Stomach (tissue), 4 donors: ENCODE measurements around the gene TCF7L1.

ENCODE experiments used
- CTCF ChIP-seq, 7 experiments: fragments of 450-650 bp in 4 of 7; fragments of 200-600 bp in 3 of 7; sonication (generic) in 3 of 7; IDR thresholded peaks; one replicate each; pipeline ENCODE4 v1.5.1; 2016 to 2019; ENCODE audit warnings: antibody characterized with exemption in 7 of 7, control low read depth in 2 of 7, mild to moderate bottlenecking in 1 of 7
- EP300 ChIP-seq: sonication (generic); formaldehyde crosslinking; IDR thresholded peaks from one replicate; pipeline ENCODE4 v1.6.1; 2017; ENCODE audit warnings: antibody characterized with exemption

- TF ChIP-seq CTCF (IDR thresholded peaks at IDR 0.05): no peak
- TF ChIP-seq EP300: no peak
These were observed 143.5 kb downstream of the TCF7L1 start for GRCh38 chr2:85276571-85277118.
